NCI-H524 treated with DMSO at 0.1 percent for 48 hours (cell line): Measurements from ENCODE around the gene PROM1.

Experiments
- DNase-seq: peaks from one replicate; lab custom pipeline; 2025; lab: John Stamatoyannopoulos, UW

PROM1 gene

DNA sequence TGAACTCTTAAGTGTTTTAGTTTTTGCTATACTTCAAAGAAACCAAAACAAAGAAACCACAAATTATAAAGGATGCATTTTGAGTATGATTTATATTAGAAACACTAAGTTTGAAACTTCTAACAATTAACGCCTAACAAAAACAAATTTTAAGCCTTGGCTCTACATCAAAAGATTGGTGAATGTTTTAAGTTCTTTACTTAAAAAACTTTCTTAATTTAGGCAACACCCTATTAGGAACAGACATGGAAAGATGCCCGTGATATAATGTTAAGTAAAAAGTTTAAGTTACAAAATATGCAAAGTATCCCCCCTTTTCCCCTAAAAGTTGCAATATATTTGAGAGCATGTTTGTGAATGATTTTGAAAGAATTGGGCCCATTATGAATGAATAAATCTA, 21.2 kb downstream of the PROM1 start:
- DNase-seq, result no peak

DNA sequence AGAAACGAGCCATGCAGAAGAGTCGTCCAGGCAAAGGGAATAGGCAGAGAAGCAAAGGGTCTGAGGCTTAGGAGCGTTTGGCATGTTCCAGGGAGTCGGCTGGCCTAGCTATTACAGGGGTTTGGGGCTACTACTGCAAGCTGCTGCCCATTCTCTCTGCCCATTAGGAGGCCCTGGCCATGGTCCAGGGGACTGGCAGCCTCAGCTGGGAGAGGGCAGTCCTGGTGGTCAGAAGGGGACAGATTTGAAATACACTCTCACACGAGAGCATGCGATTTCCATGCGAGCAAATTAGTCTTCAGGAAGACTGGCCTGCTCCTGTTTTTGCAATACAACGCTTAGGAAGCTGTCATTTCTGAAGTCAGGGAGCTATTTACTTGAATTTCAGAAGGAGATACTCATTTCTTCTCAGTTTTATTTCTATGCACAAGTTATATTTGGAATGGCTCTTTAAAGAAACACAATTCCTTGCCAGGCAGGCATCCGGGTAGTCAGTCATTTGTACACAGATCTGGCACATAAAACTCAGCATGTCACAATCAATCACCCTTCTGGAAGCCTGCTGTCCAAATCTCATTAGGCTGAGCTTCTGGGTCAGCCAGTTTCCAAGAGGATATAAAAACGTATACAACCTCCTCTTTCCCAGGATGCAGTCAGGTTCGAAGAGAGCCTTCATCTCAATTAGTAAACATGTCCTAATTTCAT, 27.0 kb downstream of the PROM1 start:
- DNase-seq, result no peak

DNA sequence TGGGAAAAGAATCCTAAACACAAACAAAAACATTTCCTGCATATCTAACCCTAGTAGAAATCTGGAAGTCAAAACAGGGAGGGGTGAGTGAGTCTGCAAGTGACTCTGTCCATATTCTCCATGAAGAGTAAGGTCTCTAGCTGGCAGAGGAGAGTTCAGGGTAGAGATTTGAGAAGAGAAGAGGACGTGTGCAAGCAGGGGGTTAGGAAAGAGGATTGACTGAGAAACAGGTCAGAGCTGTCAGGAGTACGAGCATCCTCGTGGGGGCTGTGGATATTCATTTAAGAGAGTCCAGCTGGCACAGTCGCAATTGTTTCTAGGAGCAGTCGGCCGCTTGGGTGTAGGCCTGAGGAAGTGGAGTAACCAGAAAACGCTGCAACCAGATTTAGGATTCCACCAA, 27.9 kb downstream of the PROM1 start:
- DNase-seq, result no peak

DNA sequence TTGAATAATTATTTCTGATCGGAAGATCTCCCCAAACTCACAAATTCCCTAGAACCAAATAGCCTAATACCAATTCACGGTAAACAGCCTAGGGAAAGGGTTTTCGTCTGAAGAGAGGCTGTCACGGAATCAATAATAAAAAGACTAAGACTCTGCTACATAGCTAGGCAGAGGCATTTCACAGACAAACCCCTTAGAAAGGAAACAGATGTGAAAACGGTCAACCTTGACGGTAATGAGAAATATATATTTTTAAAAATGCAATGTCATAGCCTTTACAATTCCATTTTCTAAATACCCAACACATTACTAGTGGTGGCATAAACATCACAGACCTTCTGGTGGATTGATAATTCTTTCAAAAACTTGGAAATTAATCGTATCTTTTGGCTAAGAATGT, 28.4 kb downstream of the PROM1 start:
- no peak for DNase-seq

DNA sequence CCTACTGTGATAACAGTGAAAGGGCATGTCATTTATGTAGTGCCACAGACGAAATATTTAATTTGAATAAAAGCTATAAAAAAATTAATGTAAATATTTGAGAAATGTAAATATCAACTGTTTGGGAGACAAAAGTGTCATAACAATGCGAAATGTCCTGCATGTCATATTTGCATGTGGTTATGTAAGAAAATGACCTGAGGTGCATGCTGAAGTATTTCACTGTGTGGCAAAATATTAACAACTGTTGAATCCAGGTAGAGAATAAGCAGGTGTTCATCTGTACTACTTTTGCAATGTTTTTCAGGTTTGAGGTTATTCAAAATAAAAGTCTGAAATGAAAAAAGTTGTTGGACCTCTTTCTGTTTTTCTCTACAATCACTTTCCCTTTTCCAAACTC, 30.9 kb downstream of the PROM1 start:
- DNase-seq, result no peak

DNA sequence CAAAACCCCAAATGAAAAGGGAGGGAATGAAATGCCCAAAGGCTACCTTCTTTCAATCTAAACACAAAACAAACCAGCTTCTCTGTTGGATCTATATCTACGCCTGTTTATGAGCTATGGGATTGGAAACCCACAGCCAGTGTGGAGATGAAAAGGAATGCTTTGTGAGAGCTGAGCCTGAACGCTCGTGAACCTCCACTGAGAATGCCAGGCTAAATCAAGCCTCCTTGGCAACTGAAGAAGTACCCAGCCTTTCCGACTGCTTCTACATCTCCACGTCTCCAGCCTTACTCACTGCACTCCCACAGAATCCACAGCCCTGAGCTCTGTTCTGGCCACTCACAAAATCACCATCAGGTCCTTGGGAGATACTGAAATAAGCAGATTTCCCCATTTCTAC, 31.8 kb downstream of the PROM1 start:
- no peak for DNase-seq

DNA sequence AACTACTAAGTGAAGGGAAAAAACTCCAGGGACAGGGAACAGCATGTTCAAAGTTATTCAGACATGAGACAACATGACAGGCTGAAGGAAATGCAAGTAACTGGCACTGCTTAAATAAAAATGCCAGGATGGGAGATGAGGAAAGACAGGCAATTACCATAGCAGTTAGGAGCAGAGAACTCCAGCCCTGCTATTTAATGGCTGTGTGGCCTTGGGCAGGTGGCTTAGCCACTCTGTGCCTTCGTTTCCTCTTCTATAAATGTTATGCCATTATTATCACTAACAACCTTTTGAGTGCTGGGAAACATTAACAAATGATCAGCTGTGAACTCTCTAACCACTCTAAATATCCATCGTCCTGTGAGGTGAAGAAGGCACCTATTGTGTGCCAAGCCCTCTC, 32.7 kb downstream of the PROM1 start:
- DNase-seq, result no peak

DNA sequence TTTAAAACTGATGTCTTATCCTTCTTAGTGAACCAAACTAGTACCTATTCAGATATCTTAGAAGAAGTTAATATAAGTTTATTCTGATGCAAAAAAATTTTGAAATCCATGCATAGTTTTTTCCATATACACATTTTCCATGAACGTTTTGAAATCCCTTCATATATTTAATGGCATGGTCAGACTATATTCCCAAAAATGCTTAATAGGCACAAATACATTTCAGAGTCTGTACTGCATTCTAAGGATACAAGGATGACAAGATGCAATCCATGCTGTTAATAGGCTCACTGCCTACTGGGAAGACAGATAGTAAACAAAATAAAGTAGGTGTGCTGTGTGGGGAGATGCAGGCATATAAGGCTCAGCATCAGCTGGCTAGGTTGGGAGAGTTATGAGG, 33.2 kb downstream of the PROM1 start:
- no peak for DNase-seq

DNA sequence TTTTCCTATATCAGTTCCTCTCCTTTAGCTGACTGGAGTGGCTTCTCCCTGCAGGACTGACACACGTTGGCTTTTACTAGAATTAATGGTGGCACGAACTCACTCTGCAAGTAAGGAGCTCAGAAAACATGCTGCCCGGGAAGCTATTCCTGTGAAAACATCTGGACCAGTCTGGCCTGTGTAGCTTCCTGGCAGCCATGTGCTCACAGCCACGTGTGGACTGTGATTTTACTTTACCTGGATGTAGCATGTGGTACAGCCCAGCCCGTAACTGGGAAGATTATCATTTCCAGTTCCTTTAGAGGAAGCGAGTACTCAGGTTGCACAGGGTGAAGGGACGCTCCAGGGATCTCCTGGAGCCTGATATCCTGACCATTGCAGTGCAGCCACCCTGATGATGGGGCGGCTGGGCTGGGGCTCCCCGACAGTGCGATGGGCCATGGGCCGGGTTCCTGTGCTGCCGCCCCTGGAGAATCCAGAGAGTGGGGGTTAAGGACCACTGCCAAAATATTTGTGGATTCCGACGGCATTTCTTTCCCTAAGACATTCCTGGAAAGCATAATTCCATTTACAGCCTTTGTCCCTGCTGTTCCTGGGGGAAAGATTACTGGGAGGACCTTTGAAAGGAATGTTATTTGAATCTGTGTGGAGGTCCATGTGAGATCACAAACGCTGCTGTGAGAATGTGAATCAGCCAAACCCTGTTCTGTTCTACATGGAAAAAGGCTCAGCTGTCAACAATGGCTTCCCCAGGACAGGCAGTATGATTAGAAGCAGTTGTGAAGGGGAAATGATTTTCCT, 35.0 kb downstream of the PROM1 start:
- no peak for DNase-seq

DNA sequence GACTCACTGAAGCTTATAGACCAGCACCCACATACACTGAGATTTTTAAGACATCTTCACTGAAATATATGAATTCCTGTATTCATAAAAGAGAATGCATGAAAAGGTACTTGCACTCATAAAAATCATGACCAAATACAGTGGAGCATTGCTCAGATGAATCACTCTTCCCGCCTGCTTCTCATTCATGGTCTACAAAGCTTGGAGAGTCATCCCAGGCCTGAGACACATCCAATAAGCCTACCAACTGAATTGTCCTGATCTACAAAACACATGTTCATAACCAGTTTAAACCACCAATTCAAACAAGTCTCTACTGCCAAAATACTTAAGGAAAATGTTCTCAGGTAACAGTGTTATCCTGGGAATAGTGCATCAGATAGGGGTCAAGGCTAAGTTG, 38.1 kb downstream of the PROM1 start:
- DNase-seq, result no peak

DNA sequence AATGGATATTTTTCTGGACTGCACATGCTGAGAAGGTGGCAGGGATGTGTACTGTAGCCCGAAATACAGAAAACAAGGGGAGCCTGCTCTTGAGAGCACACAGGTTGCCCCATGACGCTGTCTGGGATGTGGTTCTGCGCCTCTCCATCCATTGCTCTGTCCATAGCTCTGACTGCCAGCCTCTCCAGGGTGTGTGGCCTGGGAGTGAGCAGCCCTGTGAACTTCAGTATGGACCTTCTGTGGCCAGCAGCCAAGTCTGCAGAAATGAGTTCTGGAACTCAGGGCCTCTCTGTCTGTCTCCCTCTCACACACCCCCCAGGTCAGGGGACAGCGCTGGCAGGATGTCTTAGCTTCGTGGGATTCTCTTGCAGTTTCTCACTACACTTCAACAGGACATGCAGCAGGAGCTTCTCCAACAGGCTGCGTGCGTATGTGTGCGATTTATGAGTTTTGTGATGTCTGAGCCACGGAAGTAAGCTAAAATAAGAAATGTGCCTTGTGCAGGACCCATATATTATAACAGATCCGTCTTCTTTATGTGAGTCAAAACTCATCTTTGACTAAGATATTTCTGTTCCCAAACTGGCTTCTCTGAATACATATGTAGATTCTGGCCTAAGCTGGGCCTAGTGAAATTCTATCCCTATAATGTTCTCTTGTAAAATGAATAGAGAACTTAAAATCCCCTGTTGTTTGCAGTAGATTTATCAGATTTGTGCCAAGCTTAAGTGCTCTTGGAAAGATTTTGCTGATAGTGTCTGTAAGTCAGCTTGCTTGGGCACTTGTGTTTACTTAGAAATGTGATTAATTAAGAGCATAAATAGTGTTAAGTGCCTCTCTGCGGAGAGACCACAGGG, 40.0 kb downstream of the PROM1 start:
- DNase-seq, result peak; percentile 74

DNA sequence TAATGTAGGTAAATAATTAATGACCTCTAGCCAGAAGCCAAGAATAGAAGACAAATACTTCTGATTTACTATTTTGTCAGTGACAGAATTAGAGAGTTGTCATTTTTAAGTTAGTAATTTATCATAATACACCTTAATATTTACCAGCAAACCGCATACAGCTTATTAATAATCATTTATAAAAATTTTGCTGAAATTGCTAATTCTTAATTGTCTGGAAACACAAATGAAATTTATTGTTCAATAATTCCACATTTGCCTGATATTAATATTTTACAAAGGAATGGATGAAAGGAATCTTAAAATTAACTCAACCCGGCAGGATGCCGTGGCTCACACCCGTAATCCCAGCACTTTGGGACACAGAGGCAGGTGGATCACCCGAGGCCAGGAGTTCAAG, 44.7 kb downstream of the PROM1 start:
- no peak for DNase-seq

DNA sequence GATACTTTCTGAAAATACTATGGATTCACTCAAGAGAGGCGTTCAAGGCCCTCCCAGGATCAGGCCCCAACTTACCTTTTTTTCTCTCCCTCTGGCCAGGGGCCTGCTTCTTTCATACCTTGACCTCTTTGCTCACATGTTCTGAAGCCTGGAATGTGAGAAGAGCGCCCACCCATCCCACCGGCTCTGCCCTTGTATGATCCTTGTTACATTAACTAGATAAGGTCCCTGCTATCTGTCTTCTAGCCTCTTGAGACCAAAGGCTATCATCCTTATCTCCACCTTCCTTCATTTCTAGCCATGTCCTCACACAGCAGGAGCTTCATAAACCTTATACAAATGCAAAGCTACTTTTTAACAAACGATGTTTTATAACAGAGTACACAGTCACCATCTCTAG, 45.9 kb downstream of the PROM1 start:
- no peak for DNase-seq

DNA sequence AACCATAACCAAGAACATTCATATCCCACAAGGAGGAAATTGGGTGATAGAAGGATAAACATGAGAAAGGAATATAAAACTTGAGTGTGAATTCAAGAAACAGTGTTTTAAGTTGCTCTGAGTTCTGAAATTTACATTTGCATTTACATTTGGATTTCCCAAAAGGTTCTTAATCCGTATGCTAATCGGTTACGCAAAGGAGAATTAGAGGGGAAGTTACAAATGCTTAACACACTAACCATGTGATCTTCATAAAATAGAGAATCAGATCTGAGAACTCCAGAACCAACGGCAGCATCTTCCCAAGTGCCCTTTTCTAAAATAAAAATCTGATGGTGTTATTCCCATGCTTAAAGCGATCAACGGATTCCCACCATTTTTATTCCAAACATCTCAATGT, 48.0 kb downstream of the PROM1 start:
- no peak for DNase-seq

DNA sequence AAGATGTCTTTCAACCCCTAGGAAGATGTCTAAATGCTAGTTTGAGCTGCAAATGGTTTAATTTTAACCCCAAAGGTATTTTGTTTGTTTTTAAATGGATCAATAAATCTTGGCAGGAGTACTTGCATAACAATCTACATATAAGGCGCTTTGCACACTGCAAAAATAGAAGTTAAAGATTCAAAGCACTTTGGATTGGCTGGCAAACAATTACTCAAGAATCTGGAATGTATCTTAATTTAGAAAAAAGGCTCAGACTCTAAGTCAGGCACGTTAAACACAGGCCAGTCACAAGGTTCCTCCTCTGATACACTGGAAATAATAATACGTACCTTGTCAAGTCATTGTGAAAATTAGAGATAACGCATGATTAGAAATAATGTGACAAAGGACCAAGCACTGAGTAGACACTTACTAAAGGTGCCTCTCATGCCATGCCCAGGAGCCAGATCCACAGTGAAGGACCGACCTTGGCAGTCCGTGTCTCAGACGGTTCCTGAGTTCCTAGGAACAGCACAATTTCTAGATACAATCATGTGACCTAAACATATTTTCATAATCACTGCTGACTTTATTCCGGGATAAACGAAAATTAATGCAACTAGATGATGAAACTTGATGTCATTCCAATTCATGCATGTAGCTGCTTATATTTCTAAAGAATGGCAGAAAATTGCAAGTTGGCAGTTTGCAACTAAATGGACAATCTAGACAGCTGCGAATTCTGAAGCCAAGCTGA, 49.6 kb downstream of the PROM1 start:
- DNase-seq, result no peak

DNA sequence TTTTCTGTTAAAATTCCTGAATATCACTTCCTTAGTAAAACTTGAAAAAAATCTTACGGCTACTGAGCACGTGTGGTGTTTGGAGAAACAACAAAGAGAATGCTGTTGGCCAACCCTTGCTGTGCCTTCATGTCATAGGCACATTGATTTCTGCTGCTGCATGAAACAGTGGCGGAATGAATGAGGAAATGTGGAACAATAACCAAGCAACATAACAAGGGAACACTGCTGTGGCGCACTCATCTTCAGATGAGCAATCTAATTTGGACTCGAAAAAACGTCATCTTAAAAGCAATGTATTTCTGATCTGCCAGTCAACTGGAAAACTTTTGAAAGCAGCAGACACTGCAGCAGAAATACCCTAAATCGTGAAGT, 51.4 kb downstream of the PROM1 start:
- no peak for DNase-seq

DNA sequence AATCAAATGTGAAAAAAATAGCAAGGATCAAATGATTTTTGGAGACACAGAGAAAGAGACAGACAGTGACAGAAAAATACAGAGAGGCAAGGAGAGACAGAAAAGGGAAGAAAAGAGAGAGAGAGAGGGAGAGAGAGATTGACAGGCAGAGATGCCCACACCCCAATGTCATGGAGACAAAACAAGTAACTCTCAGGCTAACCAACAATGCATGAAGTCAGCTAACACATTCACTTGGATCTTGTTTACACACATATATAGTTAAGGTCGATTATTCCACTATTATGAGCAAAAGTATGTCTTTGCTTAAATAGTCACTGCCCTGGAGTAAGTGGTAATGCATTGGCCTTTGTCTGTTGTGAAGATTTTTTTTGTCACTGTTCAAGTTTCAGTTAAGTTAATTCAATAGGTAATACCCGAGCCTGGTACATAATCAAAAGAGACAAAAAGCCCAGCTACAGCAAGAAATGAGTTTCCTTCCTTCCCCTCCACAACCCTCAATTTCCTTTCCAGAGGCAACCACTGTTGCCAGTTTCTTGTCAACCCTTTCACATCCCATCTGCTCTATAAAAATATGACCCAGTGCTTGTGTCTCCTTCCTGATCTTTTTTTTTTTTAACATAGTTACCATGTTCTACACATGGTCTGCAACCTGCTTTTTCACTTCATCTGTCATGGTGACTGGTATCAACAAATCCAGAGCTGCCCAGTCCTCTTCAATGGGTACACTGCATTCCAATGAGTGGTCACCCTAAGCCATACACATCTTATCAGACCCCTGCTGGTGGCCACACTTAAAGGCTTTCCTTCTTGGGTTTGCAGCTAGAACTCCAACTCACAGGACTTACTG, 52.1 kb downstream of the PROM1 start:
- DNase-seq, result no peak

DNA sequence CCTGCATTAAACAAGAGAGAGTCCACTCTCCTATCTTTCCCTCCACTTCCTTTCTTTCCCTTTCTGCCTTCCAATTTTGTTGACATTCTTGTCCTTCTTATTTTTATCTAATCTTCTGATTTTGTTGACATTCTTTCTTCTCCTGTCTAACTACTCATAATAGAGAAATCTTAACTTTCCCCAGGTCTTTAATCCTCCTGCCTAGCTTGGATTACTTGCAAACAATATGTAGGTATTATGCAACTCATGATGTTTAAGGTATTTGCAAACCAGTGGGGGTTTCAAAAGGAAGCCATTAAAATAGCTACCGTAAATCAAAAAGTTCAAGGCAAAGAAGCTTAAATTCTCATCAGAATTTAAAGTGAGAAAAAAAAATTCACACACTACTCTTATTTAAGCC, 53.9 kb downstream of the PROM1 start:
- no peak for DNase-seq

DNA sequence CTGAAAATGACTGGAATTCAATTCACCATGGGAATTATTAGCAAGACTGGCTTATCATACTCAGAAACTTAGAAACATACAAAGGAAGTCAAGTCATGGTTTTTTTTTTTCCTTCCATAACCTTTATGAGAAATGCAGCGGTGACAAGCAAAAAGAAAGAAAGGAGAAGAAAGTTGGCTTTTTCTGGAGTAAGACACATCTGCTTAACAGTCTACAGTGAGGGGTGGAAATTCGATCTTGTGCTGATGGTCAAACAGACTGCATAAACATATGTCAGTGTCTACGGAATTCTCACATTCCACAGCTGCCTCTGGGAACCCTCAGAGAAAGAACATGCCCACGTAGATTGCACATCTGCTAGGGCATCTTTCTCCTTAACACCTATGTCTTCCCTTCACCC, 54.6 kb downstream of the PROM1 start:
- DNase-seq, result no peak

DNA sequence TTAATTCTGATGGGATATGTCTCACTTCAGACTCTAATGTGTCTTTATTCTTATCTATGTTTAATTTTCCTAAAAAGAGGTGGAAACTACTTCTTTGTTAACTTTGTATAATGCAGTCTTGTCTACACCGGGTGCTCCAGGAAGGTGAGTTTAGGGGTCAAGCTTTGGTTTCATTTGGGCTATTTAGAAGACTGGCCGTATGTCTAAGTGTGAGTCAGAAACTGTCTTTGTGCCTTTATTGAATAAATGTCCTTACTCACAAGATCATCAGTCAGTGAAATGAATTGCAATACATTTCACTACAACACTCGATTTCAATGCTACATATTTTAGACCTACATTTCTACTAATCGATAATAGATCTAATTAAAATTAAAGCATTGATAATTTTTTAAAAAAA, 56.2 kb downstream of the PROM1 start:
- DNase-seq, result no peak

DNA sequence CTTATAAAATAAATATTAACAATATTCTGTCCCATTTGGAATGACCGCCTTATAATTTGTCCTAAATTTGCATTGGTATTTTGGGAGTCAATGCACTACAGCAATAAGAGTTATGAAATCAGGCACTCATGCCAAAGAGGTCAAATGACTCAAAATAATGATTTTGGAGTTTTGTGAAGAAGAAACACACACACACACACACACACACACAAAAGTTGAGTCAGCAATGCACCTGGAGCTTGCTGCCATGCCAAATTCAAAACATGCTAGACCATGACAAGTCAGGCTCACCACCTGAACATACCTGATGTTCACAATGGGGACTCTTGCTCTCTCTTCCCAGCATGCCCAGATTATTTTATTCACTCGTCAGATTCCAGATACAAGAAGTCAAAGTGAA, 56.7 kb downstream of the PROM1 start:
- DNase-seq, result no peak
